Measurements from ENCODE around the gene CCT7.
"Not testable (repeated sequence)": the region's sequence is repeated elsewhere in the genome, so short reads cannot be mapped to it uniquely, and the experiment has no call there.

CCT7 gene

DNA sequence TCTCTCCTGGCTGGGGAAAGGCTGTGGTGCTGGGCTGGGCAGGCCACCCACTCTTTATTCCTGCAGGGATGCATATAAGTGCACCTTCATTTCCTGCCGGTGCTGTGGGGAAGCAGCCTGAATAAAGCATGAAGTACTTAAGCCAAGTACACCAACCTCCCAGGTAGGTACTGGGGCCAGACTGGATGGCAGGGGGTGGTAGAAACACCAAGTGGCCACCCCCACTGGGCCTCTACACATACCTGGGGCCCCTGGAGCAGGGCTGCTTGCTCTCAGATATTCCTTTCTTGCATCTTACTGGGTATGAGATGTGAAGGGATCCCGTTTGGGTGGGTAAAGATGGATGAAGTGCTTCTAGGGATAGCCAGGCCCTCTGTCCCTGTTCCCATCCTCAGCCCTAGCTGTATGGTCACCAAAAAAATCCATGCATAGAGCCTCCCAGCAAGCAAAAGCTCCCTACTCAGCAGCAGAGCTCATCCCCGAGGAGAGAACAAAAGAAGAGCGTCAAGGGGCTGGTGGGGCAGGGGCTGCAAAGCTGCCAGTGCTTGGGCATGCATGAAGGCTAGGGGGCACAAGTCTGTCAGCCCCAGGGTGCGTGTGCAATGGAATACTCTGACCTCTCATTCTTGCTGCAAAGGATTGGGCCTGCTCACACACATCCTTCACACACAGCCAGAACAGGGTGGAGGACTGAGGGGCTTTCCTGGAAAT, 22.0 kb downstream of the CCT7 start:
- no peak for DNase-seq (ENCODE audit: low spot score)

- no peak for DNase-seq (ENCODE audit: low spot score)
Measured at GRCh38 chr2:73256618-73256922, 22.5 kb downstream of the CCT7 start.

DNA sequence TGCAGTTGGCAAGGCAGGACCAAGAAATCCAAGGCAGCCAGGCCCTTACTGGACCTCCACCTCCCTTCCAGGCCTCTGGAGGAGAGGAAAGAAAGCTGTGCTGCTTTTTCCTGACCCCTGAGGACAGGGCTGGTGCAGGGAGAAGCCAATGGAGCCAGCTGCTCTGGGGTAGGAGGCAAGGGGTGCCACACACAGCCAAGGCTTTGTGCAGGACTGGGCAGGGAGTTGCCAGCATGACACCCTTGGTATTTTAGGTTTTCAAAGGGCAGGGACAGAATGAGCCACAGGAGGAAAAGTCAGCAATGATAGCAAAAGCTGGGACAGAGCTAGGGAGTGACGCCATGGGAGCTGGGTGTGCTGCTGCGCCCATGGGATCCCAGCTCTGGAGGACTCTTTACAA, 22.9 kb downstream of the CCT7 start:
- no peak for DNase-seq (ENCODE audit: low spot score)

DNA sequence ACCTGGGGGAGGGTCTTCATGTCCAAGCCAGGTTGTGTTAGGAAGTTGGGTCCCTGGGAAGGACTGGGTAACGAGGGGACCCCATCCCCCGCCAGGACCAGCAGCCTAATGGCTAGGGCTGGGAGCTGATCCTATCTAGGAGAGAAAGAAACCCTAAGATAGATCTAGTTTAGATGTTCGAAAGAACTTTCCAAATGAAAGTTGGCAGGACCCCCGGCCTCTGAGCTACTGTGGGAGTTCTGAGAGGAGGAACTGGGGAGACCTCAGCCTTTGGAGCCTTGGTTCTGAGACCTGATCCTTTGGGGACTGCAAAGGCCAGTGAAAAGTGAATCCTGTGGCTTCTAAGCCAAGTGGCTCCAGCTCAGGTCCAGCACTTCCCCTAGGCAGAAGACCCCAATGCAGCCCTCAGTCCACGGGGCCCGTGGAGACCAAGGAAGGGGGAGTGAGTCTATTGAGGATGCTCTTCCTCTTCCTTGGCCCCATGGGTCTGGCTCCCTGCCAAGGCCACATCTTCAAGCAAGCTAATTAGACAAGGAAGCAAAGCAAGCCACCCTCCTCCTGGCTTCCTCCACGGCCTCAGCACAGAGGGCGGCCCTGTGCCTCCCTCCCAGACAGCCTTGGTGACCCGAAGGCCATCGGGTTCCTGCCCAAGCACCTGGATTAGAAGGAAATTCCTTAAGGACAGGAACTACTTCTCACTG, 23.5 kb downstream of the CCT7 start:
- DNase-seq (ENCODE audit: low spot score) = no peak

DNA sequence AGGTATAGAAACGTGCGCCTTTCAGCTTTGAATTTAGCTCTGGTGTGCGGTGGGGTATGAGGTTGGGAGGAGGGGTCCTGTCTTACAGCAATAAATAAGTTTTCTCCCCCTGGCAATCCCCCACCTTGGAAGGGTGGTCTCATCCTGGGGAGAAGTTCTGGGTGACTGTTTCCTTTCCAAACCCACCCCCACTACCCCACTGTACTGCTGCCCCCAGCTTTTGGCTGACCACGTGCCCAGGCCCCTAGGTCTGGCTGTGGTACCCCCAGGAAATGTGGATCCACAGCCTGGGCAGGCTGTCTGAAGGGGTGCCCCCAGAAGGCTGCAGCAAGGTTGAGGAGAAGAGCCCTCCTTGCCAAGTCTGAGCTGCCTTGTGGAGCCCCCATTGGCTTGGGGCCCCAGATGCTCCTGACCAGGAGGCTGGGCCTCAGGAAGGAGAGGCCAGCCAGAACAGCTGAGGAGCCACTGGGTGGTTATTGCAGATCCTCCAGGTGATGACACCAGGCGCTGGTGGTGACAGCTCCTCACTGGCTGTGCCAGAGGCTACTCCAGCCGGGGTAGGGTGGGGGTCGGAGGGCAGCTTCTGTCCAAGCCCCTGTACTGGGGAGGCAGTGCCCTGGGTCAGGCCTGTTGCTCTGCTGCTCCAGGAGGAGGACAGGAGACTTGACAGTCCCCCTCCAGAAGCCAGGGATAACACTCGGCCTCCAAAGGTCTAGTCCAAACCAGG, 24.2 kb downstream of the CCT7 start:
- no peak for DNase-seq (ENCODE audit: low spot score)

- no peak for DNase-seq (ENCODE audit: low spot score)
Measured at GRCh38 chr2:73258913-73259215, 24.8 kb downstream of the CCT7 start.

DNA sequence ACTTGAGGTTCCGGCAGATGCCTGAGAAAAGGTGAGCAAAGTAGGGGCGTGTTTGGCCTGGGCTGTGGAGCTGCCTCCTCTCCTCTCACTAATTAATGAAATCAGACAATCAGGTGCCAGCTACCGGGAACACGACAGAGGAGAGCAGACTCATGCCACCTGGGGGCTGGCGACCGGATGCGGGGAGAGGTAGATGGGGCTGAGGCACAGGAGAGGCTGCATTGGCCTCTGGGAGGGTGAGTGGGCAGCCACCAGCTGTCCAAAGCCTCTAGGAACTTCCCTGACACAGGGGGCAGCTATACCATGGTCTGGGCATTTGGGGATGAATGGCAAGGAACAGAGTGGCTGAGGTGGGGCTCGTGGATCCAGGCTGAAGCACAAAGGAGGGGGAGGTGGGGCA, 25.2 kb downstream of the CCT7 start:
- DNase-seq (ENCODE audit: low spot score) = no peak

DNA sequence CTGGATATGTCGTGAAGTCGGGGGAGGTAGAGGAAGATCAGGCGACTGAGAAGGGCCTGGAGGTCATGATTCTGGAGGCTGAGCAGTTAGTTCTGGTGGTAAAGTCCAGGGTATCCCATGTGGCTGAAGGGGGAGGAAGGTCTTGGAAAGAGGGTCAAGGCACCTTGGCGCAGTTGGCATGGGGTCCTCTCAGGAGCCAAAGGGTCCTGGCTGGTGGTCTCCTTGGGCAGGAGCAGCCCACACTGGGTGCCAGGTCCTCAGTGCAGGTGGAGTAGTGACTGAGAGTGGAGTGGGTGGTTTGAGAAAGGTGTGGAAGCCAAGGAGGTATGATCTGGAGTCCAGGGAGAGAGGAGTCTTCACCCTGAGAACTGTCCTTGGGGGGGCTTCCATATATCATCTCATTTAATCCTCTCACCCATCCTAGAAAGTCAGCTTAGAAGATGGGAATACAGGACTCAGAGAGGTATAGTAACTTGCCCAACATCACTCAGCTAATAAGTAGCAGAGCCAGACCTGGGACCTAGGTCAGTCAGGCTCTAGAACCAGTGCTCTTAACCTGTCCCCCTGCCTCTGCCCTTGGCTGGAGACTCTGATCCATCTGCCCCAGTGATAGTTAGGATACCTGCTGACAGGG, 25.7 kb downstream of the CCT7 start:
- no peak for DNase-seq (ENCODE audit: low spot score)

GRCh38 chr2:73260338-73260984, 26.4 kb downstream of the CCT7 start:
- no peak for DNase-seq (ENCODE audit: low spot score)

- DNase-seq (ENCODE audit: low spot score) = no peak
Measured at GRCh38 chr2:73262108-73262651, 28.1 kb downstream of the CCT7 start.

- DNase-seq (ENCODE audit: low spot score) = not testable (repeated sequence)
Measured at GRCh38 chr2:73262691-73263429, 28.8 kb downstream of the CCT7 start.

GRCh38 chr2:73263540-73264331, 29.6 kb downstream of the CCT7 start:
- DNase-seq (ENCODE audit: low spot score) = no peak

DNA sequence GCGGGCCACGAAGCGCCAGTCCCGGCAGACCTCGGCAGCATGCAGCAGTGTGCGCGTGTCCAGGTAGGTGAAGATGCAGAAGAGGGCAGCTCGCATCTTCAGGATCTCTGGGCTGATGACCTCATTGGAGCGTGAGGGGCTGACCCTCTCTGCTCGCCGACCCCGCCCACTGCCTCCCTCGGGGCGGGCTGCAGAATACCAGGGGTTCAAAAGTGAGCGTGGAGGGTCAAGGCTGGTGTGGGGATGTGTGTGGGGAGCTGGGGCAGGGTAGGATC, 30.2 kb downstream of the CCT7 start:
- no peak for DNase-seq (ENCODE audit: low spot score)

GRCh38 chr2:73264783-73265182, 30.7 kb downstream of the CCT7 start:
- DNase-seq (ENCODE audit: low spot score) = no peak

DNA sequence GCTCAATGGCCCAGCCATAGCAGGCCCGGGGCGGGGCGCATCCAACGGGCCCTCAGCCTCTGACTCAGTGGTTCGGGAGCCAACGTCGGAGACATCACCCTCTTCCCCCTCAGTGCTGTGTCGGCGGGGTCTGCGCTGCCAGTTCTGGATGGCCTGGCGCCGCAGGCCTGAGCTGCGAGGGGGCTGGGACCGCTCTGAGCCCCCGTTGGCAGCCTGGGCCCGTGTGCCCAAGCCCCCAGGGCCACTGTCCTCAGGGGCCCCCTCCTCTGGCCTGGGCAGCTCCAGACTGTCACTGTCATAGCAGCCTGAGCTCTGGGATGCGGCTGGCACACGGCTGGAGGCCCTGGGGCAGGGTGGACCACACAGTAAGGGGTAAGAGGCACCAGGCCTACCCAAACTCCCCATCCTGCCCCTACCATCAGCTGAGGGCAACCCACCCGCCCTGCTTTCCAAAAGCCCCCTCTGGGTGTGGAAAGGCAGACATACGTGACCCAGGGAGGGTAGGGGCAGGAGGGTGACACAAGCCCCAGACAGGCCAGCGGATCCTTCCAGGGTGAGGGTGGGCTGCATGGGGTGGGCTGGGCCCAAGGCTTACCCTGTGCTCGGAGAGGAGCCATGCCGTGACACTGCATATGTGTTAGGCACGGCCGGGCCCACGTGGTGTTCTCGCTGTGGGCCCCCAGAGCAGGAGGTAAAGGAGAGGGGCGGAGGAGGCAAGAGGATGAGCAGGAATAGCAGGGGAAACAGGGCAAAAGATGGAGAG, 31.4 kb downstream of the CCT7 start:
- no peak for DNase-seq (ENCODE audit: low spot score)

DNA sequence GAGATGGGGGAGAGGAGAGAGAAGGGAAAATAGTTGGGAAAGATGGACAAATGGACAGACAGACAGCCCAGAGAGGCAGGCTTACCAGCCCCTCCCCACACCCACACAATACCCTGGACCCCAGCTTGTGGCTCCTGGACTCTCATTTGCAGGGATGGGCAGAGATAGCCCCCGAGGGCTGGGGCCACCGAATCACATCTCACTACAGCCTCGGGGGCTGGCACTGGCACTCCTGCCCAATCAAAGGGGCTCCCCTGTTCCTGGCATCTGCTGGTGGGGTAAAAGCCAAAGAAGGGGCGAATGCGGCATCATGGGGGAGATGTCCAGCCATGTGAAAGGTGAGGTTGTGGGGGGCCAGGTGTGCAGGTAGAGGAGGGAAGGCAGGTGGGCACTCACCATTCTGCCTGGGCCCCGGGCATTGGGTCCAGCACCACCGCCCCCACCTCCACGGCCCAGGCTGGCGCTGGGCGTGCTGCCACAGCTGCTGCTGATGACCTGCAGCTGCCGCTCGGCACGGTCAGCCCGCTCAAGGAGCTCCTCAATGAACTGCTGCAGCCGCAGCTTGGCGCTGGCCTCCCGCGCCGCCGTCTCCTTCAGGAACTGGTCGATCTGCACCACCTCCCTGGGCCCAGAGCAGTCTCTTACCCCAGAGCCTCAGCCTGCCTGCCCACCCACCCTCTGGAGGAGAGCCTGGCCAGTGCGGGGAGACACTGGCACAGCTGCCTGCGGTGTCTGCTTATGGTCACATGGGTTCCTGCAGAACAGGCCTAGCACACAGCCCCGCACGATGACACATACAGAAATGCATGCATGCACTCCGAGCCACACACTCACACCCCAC, 32.2 kb downstream of the CCT7 start:
- no peak for DNase-seq (ENCODE audit: low spot score)

DNA sequence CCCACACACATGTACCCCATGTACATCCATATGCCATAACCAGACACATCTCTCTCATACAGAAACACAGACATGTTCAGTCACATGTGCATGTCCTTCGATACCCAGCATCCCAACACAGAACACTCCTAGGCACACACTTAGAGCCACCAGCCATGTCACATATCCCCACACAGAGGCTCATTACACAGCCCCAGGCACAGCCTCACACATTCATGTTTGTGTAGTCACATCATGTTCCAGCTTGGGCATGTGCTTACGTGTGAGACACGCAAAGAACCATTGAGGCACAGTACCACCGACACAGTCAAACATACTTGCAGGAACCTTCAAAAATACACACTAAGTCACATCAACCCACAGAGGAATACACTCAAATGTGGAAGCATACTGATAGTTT, 32.9 kb downstream of the CCT7 start:
- no peak for DNase-seq (ENCODE audit: low spot score)

GRCh38 chr2:73268366-73268829, 34.3 kb downstream of the CCT7 start:
- no peak for DNase-seq (ENCODE audit: low spot score)
